Measurements from ENCODE around the gene GABARAPL1.

Gene GABARAPL1

DNA sequence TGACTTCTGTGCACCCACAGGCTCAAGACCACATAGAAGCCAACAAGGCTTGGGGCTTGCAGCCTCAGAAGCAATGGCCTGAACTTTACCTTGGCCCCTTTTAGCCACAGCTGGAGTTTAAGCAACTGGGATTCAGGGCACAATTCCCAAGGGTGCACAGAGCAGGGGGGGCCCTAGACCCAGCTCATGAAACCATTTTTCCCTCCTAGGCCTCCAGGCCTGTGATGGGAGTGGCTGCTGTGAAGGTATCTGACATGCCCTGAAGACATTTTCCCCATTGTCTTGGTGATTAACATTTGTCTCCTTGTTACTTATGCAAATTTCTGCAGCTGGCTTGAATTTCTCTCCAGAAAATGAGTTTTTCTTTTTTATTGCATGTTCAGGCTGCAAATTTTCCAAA, 21.9 kb downstream of the GABARAPL1 start:
- no peak for DNase-seq (ENCODE audit: low read depth, low spot score)

DNA sequence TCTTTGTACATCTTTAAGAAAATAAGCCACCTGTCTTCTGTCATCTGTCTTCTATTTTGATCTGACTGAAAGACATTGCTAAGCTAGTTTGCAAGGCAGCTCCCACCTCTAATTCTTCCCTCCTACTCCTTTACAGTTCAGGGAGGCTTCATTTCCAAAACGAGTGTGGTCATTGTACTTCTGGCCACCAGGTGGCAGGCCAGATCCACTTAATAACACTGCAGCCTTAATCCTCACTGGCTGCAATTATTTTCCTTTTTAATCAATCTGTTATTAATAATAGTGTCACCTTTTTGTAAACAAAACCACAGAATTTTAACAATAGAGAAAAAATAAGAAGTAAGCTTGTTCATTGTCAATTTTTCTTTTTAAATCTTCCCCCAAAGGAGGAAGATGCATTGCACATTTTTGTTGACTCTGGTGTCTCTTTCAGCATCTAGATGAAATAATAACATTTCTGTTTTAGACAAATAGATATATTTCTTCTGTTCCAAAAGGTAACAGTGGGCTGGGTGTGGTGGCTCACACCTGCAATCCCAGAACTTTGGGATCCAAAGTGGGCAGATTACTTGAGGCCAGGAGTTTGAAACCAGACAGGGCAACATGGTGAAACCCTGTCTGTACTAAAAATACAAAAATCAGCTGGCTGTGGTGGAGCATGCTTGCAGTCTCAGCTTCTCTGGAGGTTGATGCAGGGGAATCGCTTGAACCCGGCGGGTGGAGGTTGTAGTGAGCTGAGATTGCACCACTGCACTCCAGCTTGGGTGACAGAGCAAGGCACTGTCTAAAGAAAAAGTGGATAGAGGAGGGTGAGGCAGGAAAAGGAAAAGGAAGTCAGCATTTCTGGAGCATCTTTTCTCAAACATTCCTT, 23.3 kb downstream of the GABARAPL1 start:
- peak; percentile 32 for DNase-seq (ENCODE audit: low read depth, low spot score)

DNA sequence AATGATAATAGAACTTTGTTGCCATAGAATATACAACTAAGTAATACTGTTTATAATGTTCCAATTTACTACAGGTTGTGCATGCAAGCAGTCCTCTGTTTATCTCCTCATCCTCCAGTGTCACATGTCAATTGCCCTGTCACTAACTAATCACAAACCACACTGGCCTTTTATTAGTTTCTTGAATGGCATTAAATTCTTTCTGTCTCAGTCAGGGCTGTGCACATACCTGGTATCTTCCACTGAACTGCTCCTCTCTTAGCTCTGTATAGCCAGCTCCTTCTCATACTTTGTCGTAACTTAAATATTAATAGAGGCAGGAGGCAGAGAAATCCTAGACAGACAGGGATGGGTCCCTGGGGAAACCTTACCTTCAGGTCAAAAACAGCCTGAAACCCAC, 24.0 kb downstream of the GABARAPL1 start:
- no peak for DNase-seq (ENCODE audit: low read depth, low spot score)

DNA sequence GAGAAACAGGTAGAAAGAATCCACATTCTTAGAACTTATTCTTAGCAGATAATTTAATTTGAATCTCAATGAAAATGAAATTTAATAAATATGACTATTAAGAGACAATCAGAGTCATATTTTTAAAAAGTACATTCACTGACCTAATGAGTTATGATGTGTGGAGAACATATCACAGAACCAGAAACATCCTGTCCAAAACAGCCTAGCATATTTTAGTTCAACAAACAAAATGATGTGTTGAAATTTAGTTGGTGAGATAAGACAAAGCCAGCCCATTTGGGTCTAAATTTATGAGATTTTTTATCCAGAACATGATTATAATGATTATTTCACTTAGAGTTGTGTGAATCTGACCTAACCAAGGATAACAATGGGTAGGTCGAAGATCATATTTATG, 25.8 kb downstream of the GABARAPL1 start:
- no peak for DNase-seq (ENCODE audit: low read depth, low spot score)

DNA sequence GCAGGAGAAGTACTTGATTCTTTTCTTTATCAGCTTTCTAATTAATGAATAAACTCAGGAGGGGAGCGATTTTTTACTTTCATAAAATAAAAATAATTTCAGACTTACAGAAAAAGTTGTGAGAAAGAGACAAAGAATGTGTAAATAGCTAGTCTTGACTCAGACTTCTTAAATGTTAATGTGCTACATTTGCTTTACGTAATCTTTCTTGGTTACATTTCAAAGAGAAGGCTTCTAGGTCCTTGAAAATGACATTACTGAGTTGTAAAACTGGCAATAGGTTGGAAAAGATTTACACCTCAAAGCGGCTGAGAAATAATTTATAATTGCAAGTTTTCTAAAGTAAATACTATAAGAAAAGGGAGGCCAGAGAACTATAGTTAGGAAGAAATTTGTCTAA, 28.6 kb downstream of the GABARAPL1 start:
- DNase-seq (ENCODE audit: low read depth, low spot score), result no peak

GRCh38 chr12:10241727-10242126, 29.1 kb downstream of the GABARAPL1 start:
- no peak for DNase-seq (ENCODE audit: low read depth, low spot score)

DNA sequence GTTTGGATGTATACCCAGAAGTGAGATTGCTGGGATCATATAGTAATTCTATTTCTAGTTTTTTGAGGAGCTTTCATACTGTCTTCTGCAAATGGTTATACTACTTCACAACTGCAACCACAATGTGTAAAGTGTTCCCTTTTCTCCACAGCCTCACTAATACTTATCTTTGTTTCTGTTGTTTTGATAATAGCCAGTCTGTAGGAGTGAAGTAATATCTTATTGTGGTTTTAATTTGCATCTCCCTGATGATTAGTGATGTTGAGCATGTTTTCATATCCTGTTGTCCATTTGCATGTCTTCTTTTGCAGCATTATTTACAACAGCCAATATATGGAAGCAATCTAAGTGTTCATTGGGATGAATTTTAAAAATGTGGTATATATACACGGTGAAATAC, 29.9 kb downstream of the GABARAPL1 start:
- DNase-seq (ENCODE audit: low read depth, low spot score), result no peak

DNA sequence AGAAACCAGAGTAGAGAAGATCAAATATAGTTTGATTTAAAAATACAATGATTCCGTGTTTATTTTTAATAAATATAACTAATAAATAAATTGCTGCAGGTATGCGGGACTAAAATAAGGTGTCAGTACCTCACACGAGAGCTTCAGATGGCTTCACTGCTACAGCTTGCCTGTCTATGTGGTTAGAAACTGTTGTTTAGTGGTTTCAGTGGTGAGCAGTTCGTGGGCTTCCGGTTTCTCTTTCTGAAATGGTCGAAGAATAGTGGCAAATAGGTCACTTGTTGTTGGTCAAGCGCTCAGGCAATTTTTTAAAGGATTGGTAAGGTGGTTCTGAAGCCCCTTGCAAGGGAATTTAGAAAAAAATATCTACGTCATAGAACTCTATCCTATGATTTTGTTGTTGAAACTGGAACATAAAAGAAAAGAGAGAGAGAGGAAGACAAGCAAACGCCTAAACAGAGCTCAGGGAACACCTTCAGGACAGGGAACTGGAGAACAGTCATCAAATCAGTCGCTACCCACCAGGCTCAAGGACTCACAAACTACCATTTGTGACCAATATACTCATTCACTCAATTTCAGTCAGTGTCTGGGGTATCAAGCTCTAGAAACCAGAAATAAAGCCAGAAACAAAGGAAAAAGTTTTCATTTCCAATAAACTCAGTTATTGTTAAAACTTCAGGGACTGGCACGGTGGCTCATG, 31.3 kb downstream of the GABARAPL1 start:
- no peak for DNase-seq (ENCODE audit: low read depth, low spot score)

GRCh38 chr12:10247436-10248058, 34.9 kb downstream of the GABARAPL1 start:
- no peak for DNase-seq (ENCODE audit: low read depth, low spot score)

DNA sequence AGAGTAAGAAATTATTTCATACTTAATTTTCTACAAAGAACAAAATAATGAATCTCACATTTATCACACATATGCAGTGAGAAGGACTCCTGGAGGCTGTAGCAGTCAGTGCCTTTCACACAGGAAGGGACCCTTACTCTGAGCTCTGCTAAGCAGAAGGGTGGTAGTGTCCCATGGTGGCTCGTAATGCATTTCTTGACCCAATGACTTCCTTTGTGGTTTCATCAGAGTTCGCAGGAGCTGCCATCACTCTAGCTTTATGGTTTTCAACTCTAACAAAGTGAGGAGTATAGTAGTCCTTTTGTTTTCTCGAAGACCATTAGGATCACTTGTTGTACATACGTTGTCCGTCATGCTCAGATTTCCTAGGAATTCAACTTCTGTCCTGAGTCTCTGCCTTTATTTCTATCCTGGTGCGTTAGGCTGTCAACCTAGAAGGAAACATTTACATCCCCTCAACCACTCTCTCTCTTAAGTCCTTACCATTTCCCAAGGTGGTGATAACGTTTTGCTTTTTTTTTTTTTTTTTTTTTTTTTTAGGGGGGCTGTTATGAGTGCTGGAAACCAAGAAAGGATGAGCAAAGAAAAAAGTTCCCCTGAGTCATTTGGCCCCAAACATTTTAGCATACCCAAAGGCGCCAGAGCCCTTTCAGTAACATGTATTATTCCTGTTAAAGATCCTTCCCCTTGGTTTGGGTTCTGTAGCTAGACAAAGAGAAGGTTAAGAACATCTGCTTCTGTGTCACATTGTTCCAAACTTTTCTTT, 37.2 kb downstream of the GABARAPL1 start:
- no peak for DNase-seq (ENCODE audit: low read depth, low spot score)

DNA sequence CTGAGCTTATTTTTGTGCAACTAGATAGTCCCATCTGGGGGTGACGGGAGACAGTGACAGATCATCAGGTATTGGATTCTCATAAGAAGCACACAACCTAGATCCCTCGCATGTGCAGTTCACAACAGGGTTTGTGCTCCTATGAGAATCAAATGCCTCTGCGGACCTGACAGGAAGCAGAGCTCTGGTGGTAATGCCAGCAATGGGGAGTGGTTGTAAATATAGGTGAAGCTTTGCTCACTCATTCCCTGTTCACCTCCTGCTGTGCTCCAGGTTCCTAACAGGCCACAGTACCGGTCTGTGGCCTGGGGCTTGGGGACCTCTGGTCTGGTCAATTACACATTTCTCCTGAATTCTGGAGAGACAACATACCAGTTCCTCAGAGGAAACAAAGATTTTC, 39.0 kb downstream of the GABARAPL1 start:
- DNase-seq (ENCODE audit: low read depth, low spot score), result peak; percentile 9

GRCh38 chr12:10252201-10252600, 39.5 kb downstream of the GABARAPL1 start:
- no peak for DNase-seq (ENCODE audit: low read depth, low spot score)

GRCh38 chr12:10256064-10256463, 43.4 kb downstream of the GABARAPL1 start:
- no peak for DNase-seq (ENCODE audit: low read depth, low spot score)

DNA sequence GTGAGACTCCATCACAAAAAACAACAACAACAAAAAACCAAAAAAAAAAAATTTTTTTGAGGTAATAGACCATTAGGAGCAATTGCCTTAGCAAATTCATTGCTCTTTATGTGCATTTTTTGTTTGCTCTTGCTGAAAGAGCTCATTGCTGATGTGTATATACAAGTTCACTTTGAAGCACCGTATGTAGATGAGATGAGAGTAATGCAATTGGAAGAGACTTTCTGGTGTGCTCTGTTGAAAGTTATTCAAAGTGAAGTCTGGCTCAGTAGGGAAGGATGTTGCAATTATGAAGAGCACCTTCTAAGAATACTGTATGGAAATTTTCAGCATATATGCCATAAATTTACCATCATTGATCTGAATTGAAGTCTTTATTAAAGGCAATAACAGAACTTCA, 48.2 kb downstream of the GABARAPL1 start:
- DNase-seq (ENCODE audit: low read depth, low spot score), result no peak

DNA sequence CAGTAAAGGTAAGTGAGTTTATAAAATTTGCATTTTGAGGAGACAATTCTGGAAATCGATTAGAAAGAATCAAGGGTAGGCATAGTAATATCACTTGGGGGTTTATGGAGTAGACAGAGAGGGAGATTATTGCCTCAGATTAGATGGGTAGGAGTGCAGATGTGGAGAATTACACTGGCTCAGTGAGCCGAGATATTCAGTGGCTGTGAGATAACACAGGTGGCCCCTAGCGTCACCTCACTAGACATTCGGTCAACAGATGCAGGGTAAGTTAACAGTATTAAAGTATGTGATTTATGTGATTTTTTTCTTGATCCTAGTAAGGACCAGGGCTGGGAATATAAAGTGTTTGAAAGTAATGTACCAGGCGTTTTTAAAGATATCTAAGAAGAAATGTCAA, 55.4 kb downstream of the GABARAPL1 start:
- DNase-seq (ENCODE audit: low read depth, low spot score), result no peak

DNA sequence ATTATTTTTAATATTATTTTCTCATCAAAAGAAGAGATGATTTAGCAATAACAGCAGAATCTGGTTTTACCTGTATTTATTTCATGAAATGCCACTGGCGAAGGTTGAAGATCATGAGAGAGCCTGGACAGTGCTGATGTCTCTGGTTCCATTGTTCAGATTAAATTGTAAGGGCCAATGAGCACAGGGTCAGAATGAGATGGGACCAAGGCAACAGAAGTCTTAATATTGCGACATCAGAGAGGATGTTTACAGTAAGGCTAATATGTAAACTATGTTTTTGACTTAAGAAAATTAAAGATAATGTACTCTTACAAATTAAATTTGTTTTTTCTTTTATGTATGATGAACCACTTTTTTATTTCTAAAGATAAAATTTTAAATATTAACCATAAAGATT, 59.8 kb downstream of the GABARAPL1 start:
- no peak for DNase-seq (ENCODE audit: low read depth, low spot score)
